Neutrophil (primary cell): ENCODE data around the gene ATP5PF.
"Not testable (repeated sequence)": the region's sequence is repeated elsewhere in the genome, so short reads cannot be mapped to it uniquely, and the experiment has no call there.

Experiments
- H3K27ac ChIP-seq: fragments of 200-600 bp; sonication (generic); 2 replicates; pipeline ENCODE4 v1.5.1; 2016; ENCODE audit warnings: mild to moderate bottlenecking, moderate library complexity
- H3K27me3 ChIP-seq: fragments of 200-600 bp; sonication (generic); 2 replicates; pipeline ENCODE4 v1.6.0; 2016; ENCODE audit warnings: mild to moderate bottlenecking
- H3K36me3 ChIP-seq: fragments of 200-600 bp; sonication (generic); 2 replicates; pipeline ENCODE4 v1.5.1; 2017
- H3K4me1 ChIP-seq, 2 experiments: fragments of 200-600 bp in 1 of 2; sonication (generic) in 1 of 2; 1 replicate in 1 of 2; 2 replicates in 1 of 2; pipeline versions ENCODE4 v1.5.1 to v1.6.1; 2013 to 2016; ENCODE audit warnings: low read depth in 1 of 2, low read length in 1 of 2, mild to moderate bottlenecking in 1 of 2, moderate library complexity in 1 of 2; ENCODE audit not compliant: control insufficient read depth in 1 of 2, insufficient read depth in 1 of 2
- H3K4me3 ChIP-seq, 2 experiments: fragments of 200-600 bp in 1 of 2; sonication (generic) in 1 of 2; 1 replicate in 1 of 2; 2 replicates in 1 of 2; pipeline ENCODE4 v1.5.1; 2013 to 2016; ENCODE audit warnings: low read depth in 1 of 2, low read length in 1 of 2, mild to moderate bottlenecking in 1 of 2, moderate library complexity in 1 of 2
- H3K9me3 ChIP-seq: fragments of 200-600 bp; sonication (generic); 2 replicates; pipeline ENCODE4 v1.5.1; 2016
- CTCF ChIP-seq: fragments of 200-600 bp; sonication (generic); IDR thresholded peaks from 2 replicates; pipeline ENCODE4 v1.5.1; 2016; ENCODE audit warnings: antibody characterized with exemption

Gene ATP5PF

GRCh38 chr21:25701529-25701928, 33.2 kb downstream of the ATP5PF start:
- no peak for TF ChIP-seq CTCF
- Histone ChIP-seq H3K9me3 (no peaks in the 10 kb centered on the region), H3K4me3 (no peak overlapping the region), H3K4me1 (no peaks in the 10 kb centered on the region), H3K27ac (no peak overlapping the region), H3K36me3 (no peaks in the 10 kb centered on the region), H3K27me3 (no peaks in the 10 kb centered on the region)

- H3K27me3 ChIP-seq: no peaks in the 10 kb centered on the region
- H3K36me3 ChIP-seq: no peaks in the 10 kb centered on the region
- no peaks in the 10 kb centered on the region for H3K9me3 ChIP-seq
- no peaks in the 10 kb centered on the region for H3K4me1 ChIP-seq
- H3K27ac ChIP-seq: no peak overlapping the region
- TF ChIP-seq CTCF: no peak
- H3K4me3 ChIP-seq: no peak overlapping the region
Observed at GRCh38 chr21:25700741-25701140, 34.0 kb downstream of the ATP5PF start.

- H3K9me3 ChIP-seq, H3K36me3 ChIP-seq, H3K27me3 ChIP-seq, H3K4me1 ChIP-seq, H3K4me3 ChIP-seq, H3K27ac ChIP-seq: not testable (repeated sequence)
Observed at GRCh38 chr21:25695461-25695860, 39.2 kb downstream of the ATP5PF start.

- no peaks in the 10 kb centered on the region for H3K4me1 ChIP-seq
- no peak for TF ChIP-seq CTCF
Observed at GRCh38 chr21:25691976-25692375, 42.7 kb downstream of the ATP5PF start.

DNA sequence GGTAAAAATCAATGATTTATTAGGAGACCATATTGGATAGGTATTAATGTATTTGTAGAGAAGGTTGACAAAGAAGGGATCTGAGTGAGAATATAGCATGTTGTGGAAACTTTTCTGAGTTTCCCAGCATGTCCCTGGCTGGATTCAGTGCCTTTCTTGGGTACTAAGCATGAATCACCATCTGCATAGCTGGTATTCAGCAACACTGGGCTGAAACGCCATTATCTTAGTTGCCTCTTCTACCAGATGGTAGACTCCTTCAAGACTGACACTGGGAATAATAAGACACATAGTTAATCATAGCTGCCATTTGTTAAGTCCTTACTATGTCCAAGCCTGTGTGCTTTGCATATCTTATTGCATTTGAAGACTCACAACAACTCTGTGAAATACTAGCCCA, 45.5 kb downstream of the ATP5PF start:
- H3K27me3 ChIP-seq: no peaks in the 10 kb centered on the region
- no peak overlapping the region for H3K4me3 ChIP-seq
- H3K4me1 ChIP-seq: no peaks in the 10 kb centered on the region
- no peaks in the 10 kb centered on the region for H3K36me3 ChIP-seq
- TF ChIP-seq CTCF: no peak
- H3K27ac ChIP-seq: no peak overlapping the region
- H3K9me3 ChIP-seq: no peaks in the 10 kb centered on the region

More at GRCh38 chr21:25691976-25692375, 42.7 kb downstream of the ATP5PF start:
- Histone ChIP-seq H3K4me3 (no peak overlapping the region), H3K36me3 (no peaks in the 10 kb centered on the region), H3K27me3 (no peaks in the 10 kb centered on the region), H3K9me3 (no peaks in the 10 kb centered on the region), H3K27ac (no peak overlapping the region)

DNA sequence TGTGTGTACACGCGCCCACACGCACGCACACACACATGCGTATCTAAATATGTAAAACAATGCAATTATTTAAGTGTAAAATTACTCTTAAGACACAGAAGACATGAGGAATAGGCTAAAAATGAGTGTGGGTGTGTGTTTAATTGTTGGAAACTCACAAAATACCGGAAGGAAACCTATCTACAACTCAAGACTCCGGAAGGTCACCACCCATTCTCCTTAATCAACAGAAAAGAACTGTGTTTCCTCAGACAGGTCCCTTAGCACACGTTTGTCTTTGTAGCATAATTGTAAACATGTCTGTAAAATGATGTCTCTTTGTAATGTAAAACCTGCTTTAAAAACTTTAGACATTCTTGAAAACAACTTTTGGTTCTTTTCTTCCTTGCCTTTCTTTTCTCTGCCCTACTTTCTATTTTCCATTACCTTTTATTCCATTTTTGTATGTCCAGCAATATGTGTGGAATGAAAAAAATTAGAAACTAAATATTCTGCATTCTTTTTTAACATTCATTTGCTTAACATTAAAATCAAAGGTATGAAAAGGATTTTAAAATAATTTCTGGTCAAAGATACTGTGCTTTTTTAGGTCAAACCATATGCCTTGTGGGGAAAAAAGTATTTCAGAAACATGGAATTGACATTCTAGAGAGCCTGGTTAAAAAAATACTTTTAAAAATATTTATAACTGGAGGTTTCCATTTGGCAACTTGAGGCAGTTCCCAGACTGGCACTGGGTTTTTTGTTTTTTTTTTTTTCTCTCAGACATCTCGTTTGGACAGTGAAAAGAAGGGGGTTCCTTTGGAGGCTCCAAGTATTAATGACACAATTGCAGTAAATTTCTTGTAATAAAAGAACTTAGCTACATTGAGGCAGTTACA, 46.2 kb downstream of the ATP5PF start:
- H3K27ac ChIP-seq: no peak overlapping the region

More for the DNA sequence above, 46.2 kb downstream of the ATP5PF start:
- no peaks in the 10 kb centered on the region for H3K9me3 ChIP-seq
- no peak for TF ChIP-seq CTCF
- no peaks in the 10 kb centered on the region for H3K27me3 ChIP-seq
- no peak overlapping the region for H3K4me3 ChIP-seq
- H3K4me1 ChIP-seq: no peaks in the 10 kb centered on the region
- no peaks in the 10 kb centered on the region for H3K36me3 ChIP-seq
